Epithelial cell of esophagus (primary cell): ENCODE results near the gene RHBDF2.

Source experiments
- DNase-seq: peaks from one replicate; pipeline ENCODE4 v3.0.0; 2010; ENCODE audit warnings: low read depth
- H3K4me3 ChIP-seq: 2 replicates; pipeline ENCODE4 v1.5.1; 2011; ENCODE audit warnings: mild to moderate bottlenecking, low read length, control low read depth
- TF ChIP-seq, protein P1 (sequence below): IDR thresholded peaks from 2 replicates; pipeline ENCODE4 v1.5.1; 2011; ENCODE audit warnings: low read depth, mild to moderate bottlenecking, low read length, control low read depth, inconsistent platforms; ENCODE audit not compliant: insufficient read depth; ENCODE audit errors: missing control alignments

Gene RHBDF2

GRCh38 chr17:76434870-76435269 is 66.4 kb downstream of the RHBDF2 start:
- TF ChIP-seq, protein P1, sequence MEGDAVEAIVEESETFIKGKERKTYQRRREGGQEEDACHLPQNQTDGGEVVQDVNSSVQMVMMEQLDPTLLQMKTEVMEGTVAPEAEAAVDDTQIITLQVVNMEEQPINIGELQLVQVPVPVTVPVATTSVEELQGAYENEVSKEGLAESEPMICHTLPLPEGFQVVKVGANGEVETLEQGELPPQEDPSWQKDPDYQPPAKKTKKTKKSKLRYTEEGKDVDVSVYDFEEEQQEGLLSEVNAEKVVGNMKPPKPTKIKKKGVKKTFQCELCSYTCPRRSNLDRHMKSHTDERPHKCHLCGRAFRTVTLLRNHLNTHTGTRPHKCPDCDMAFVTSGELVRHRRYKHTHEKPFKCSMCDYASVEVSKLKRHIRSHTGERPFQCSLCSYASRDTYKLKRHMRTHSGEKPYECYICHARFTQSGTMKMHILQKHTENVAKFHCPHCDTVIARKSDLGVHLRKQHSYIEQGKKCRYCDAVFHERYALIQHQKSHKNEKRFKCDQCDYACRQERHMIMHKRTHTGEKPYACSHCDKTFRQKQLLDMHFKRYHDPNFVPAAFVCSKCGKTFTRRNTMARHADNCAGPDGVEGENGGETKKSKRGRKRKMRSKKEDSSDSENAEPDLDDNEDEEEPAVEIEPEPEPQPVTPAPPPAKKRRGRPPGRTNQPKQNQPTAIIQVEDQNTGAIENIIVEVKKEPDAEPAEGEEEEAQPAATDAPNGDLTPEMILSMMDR: no peak
- DNase-seq: peak; percentile 60

DNA sequence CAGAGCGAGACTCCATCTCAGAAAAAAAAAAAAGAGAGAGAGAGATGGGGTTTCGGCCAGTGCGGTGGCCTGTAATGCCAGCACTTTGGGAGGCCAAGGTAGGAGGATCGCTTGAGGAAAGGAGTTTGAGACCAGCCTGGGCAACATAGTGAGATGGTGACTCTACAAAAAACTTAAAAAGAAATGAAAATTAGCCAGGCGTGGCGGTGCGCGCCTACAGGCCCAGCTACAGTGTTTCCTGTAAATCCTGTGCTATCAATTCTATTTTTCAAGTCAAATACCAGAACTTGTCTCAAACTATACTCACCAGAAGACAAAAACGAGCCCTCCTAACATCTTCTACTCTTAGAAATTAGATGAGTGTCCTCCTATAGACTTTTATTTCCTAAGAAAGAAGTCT is 67.5 kb downstream of the RHBDF2 start:
- TF ChIP-seq, protein P1: no peak
- no peak overlapping the region for H3K4me3 ChIP-seq
- no peak for DNase-seq

More at GRCh38 chr17:76434870-76435269, 66.4 kb downstream of the RHBDF2 start:
- H3K4me3 ChIP-seq: no peak overlapping the region

DNA sequence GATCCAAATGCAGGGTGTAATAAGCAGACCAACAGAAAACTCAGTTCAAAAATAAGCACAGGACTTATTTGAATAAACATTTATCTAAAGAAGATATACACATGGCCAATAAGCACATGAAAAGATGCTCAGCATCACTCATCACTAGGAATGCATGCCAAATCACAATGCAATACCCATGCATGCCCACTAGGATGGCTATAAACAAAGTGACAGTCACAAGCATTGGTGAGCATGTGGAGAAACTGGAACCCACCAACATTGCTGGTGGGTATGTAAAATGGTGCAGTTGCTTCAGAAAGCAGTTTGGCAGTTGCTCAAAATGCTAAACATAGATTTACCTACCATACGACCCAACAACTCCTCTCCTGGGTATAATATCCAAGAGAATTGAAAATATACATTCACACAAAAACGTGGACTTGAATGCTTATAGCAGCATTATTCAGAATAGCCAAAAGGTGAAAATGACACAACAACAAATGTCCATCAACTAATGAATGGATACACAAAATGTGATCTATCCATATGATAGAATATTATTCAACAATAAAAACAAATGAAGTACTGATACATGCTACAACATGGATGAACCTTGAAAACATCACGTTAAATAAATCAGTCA is 68.4 kb downstream of the RHBDF2 start:
- H3K4me3 ChIP-seq: no peak overlapping the region
- TF ChIP-seq, protein P1: peak; percentile 55
- peak; percentile 54 for DNase-seq

DNA sequence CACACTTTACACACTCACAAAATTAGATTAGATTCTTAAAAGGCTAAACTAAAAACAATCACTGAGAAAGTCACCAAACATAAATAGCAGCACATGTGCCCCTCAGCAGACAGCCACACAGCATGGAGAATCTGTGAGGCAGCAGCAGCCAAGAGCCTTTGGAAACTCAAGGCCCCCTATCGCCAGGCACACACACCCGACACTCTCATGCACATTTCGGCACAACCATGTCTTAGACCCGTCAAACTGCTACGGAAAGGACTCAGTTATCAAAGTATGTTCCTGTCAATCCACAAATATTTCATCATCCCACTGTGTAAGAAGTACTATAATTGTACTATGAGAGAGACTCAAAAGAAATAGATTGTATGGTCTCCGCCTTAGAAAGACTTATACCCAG is 69.2 kb downstream of the RHBDF2 start:
- TF ChIP-seq, protein P1: no peak
- no peak for DNase-seq
- no peak overlapping the region for H3K4me3 ChIP-seq

GRCh38 chr17:76431509-76431908 is 69.7 kb downstream of the RHBDF2 start:
- no peak for DNase-seq
- no peak overlapping the region for H3K4me3 ChIP-seq
- TF ChIP-seq, protein P1: no peak

- no peak overlapping the region for H3K4me3 ChIP-seq
- TF ChIP-seq, protein P1: no peak
- no peak for DNase-seq
These were observed 72.7 kb downstream of the RHBDF2 start for GRCh38 chr17:76428511-76428910.
